ENCODE data around the gene CORT.
A peak's percentile ranks its signal among the peaks of the same experiment; 100 is the strongest.

The CORT gene

DNA sequence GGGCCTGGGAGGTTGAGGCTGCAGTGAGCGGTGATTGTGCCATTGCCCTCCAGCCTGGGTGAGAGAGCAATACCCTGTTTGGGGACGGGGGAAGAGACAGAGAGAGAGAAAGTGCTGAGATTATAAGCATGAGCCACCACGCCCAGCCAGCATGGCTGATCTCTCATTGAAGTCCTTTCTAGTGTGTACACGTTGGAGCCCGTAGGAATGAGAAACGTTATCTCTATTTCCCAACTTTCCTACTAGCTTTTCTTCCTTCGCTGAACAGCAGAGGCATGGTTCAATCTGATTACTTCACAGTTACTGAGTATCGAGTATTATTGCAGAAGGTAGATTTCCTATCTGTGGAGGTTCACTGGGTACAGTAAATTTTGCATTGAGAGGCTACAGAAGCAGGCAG is 29.5 kb downstream of the CORT start:
- no peak for DNase-seq

DNA sequence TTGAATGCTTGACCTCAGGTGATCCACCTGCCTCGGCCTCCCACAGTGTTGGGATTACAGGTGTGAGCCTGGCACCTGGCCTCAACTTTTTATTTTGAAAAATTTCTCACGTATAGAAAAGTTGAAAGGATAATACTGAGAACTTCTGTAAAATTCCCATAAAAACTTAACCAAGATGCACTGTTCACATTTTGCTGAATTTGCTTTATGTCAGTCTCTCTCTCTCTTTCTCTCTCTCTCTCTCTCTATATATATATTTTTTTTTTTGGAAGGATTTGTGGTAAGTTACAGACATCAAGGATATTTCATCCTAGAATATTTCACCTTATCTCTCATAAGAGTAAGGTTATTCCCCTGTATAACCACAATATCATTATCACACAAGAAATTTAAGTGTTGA is 30.8 kb downstream of the CORT start:
- no peak for DNase-seq

DNA sequence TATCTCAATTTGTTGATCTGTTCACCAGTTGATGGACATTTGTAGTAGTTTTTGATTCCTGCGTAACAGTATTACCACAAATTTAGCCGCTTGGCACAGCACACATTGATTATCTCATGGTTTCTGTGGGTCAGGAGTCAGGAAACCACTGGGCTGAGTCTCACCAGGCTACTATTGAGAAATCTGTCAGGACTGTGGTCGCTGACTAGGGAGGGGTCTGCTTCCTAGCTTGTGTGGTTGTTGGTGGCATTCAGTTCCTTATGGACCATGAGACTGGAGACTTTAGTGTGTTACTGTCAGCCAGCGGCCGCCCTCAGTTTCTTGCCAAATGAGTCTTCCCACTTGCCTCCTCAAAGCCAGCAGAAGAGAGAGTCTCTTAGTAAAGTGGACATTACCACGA is 34.7 kb downstream of the CORT start:
- no peak for DNase-seq

DNA sequence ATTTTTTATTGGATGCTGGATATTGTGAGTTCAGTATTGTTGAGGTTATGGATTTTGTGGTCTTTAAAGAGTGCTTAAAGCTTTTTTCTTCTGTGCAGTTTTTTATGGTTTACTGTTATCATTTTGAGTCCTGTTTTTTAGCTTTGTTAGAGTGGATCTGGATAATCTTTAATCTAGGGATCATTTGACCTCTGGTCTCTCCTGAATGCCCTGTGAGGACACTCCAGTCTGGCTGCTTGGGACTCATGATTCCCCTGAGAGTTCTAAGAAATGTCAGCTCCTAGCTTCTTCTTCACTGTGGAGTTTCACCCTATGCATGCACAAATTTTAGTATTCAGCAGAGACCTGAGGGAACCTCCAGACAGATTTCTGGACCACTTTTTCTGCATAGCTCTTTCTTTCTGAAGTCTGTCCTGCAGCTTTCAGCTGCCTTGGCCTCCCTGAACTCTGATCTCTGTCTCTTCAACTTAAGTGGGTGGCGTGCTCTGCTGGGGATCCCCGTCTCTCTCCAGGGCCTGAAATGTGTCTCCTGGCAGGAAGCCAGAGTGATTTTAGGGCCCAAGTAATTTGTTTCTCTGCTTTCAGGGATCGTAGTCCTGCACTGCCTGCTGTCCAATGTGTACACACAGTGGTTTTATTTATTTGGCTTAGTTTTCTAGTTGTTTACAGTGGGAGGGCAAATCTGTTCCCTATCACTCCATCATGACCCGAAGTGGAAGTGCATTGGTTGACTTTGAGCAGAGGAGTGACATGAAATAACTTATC is 39.6 kb downstream of the CORT start:
- no peak for DNase-seq

DNA sequence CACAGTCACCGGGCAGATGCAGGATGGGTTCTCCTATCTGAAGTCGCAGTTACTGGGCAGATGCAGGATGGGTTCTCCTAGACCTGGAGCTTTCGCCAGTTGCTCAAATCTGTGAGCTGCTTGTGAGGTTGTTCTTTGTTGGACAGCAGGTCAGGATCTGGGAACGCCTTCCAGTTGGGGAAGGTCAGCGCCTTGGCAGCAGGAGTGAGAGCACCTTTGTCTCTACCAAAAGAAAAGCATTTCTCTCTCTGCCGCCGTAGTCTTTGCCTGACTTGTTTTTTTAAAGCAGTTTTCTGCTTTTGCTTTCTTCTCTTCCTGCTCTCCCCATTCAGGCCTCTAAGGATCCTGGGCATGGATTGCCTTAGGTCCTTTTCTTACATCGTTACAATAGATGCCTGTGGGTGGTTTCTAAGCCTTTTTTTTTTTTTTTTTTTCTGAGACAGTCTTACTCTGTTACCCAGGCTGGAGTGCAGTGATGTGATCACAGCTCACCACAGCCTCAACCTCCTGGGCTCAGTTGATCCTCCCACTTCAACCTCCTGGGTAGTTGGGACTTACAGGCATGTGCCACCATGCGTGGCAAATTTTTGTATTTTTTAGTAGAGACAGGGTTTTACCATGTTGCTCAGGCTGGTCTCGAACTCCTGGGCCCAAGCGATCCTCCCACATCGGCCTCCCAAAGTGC is 40.6 kb downstream of the CORT start:
- DNase-seq = no peak

DNA sequence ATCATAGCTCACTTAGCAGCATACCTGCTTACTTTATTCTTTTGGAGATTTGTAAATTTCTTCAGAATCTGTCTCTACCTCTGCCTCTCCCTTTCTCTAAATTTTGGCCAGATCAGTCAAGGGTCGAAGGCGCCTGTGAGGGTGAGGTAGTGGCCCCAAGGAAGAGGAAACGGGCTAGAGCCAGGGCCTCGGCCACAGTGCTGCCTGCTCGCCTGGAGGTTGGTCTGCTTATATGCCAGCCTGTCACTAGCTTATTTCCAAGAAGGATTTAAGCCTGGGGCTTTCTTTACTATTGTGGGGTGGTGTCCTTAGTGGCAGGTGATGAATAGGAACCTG is 44.6 kb downstream of the CORT start:
- DNase-seq = no peak

DNA sequence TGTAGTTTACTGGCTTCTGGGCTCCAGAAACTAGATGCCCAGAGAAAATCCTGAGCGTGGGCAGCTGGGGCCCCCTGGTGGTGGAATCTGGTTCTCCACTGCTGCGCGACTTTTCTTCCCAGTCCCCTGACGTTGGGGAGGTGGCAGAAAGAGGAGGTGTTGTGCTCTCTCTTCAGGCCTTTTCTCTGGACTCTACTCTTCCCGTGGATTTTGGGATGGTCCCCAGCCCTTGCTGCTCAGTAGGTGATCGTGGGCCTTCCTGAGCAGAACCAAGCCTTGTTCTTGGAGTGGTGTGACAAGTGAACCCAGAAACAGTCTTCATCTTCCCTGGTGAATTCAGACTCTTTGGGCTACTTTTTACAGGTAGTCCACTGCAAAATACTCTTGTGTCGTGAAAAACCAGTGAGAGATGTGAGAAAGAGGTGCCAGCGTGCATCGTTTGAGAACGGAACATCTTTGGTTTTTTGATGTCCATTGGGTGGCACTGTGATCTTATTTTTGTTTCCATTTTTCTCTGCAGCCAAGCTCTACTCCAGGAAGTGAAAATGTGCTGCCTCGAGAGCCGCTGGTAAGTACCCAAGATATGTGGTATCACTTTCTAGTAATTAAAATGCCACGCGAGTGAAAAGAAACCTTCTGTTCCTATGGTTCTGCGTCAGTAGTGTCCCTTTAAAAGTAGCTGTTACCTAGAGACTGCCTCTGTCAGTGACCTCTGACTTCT is 45.1 kb downstream of the CORT start:
- DNase-seq = peak; percentile 71

DNA sequence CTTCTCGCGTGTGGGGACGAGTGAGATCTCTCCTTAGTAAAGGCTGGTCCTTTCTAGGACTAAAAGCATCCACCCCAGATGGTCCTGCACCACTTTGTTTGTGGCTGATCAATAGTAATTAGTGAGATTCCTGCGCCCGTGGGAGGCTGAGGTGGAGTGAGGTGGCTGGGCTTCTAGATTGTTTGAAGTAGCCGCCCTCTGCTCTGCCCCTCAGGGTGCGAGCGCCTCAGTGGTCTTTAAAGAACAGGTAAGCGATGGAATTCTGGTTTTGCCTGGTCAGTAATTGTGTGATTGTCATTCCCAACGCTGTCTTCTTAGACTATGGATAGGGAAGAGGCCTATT is 45.6 kb downstream of the CORT start:
- DNase-seq = no peak

DNA sequence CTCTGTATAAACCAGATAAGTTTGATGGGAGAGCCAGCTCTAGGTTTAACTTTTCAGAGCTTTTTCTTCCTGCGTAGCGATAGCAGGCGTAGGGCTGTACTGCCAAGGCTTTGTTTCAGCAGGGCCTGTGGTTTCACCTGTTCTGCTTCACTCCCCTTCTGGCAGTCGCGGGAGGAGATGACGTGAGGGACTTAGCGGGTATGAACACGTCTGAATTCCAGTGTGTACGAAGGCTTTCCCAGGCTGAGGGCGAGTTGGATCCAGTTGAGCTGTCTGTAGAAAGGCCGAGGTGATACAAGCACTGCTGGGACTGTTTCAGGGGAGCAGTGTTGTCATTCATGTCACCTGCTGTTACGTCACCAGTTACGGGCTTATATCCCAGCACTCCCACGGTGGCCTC is 46.1 kb downstream of the CORT start:
- peak; percentile 39 for DNase-seq

DNA sequence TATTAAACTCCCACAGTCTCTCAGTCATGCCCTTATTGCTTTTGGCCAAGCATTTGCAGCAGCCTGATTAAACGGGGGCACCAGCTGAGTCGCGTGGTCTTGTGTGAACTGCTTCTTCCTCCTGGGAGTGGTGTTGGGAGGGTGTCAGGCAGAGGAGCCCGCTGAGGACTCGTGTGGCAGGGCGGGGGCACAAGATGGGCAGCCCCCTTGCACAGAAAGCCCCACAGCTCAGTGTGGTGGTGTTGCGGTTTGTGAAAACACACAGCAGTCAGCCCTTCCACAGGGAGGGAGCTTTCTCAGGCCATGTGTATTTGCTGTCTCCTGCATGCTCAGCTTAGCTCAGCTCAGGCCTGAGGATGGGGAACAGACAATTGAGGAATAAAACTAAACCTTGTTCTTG is 47.3 kb downstream of the CORT start:
- peak; percentile 50 for DNase-seq

DNA sequence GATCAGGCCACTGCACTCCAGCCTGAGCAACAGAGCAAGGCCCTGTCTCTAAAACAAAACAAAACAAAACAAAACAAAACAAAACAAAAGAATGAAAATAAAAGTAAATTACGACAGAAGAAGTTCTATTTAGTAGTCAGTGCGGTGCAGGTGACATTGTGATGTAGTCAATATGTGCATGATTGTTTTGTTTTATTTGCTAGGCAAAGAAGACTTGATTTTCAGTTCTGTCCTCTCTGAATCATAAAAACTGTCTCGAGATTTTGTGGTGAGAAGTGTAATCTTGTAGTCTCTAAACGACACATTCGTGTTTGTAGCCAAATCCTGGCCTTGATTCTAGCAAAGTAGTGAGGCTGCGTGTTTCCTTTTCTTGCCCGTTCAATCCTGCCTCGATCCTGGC is 48.4 kb downstream of the CORT start:
- DNase-seq = no peak

Measured in CD4-positive, alpha-beta T cell treated with Interleukin-15 for 1 hour (primary cell).